ENCODE data around the gene SDC1.

Gene SDC1

DNA sequence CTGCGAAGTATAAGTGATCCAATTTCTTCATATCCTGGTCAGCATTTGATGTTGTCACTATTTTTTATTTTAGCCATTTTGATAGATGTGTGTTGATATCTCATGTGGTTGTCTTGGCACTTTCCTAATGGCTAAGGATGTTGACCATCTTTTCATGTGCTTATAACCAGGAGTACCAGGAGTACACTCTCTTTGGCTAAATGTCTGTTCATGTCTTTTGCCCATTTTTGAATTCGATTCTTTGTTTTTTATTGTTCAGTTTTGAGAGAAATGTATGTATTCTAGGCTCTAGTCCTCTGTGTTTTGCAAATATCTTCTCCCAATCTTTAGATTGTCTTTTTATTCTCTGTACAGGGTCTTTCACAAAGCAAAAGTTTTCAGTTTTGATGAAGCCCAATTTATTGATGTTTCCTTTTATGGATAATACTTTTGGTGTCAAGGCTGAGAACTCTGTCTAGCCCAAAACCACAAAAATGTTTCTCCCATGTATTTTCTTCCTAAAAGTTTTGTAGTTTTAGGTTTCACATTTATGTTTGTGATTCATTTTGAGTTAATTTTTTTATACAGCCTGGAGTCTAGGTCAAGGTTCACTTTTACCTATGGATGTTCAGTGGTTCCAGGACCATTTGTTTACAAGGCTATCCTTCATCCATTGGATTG is 65.4 kb downstream of the SDC1 start:
- Histone ChIP-seq H3K4me2 (ENCODE audit: insufficient read depth, low read length) (no peak overlapping the region), H3K27ac (ENCODE audit: low read length) (no peak overlapping the region), H3K9me3 (ENCODE audit: insufficient read depth, low read length, severe bottlenecking) (no peaks in the 10 kb centered on the region), H2AFZ (ENCODE audit: low read depth, low read length) (no peak overlapping the region), H4K20me1 (ENCODE audit: insufficient read depth, low read length) (no peaks in the 10 kb centered on the region), H3K79me2 (ENCODE audit: insufficient read depth, low read length) (no peaks in the 10 kb centered on the region), H3K36me3 (ENCODE audit: insufficient read depth, low read length) (no peaks in the 10 kb centered on the region), H3K4me1 (ENCODE audit: insufficient read depth, low read length) (no peaks in the 10 kb centered on the region), H3K9ac (ENCODE audit: low read depth, low read length) (no peak overlapping the region), H3K4me3 (ENCODE audit: low read depth in 1 of 2, low read length in 2 of 2) (no peak overlapping the region), H3K27me3 (ENCODE audit: insufficient read depth, low read length, poor library complexity) (peaks cover 2% of the 10 kb centered on the region)
- TF ChIP-seq EZH2 (IDR thresholded peaks at IDR 0.05; ENCODE audit: borderline replicate concordance, low read depth, low read length, severe bottlenecking): no peak
- no peak for TF ChIP-seq CTCF (IDR thresholded peaks at IDR 0.05; ENCODE audit: borderline replicate concordance, extremely low read depth, low read length, poor library complexity, severe bottlenecking)
- no peak for ATAC-seq (ENCODE audit: insufficient read depth, low read depth)
- DNase-seq: no peak

- H3K27me3 ChIP-seq (ENCODE audit: insufficient read depth, low read length, poor library complexity): peaks cover 2% of the 10 kb centered on the region
- no peaks in the 10 kb centered on the region for H4K20me1 ChIP-seq (ENCODE audit: insufficient read depth, low read length)
- H2AFZ ChIP-seq (ENCODE audit: low read depth, low read length): no peak overlapping the region
- H3K4me2 ChIP-seq (ENCODE audit: insufficient read depth, low read length): no peak overlapping the region
- no peak overlapping the region for H3K27ac ChIP-seq (ENCODE audit: low read length)
- DNase-seq: no peak
- no peaks in the 10 kb centered on the region for H3K4me1 ChIP-seq (ENCODE audit: insufficient read depth, low read length)
- TF ChIP-seq EZH2 (IDR thresholded peaks at IDR 0.05; ENCODE audit: borderline replicate concordance, low read depth, low read length, severe bottlenecking): no peak
- no peak for TF ChIP-seq CTCF (IDR thresholded peaks at IDR 0.05; ENCODE audit: borderline replicate concordance, extremely low read depth, low read length, poor library complexity, severe bottlenecking)
- H3K36me3 ChIP-seq (ENCODE audit: insufficient read depth, low read length): no peaks in the 10 kb centered on the region
- no peak overlapping the region for H3K4me3 ChIP-seq (ENCODE audit: low read depth in 1 of 2, low read length in 2 of 2)
- no peaks in the 10 kb centered on the region for H3K9me3 ChIP-seq (ENCODE audit: insufficient read depth, low read length, severe bottlenecking)
- no peaks in the 10 kb centered on the region for H3K79me2 ChIP-seq (ENCODE audit: insufficient read depth, low read length)
- no peak for ATAC-seq (ENCODE audit: insufficient read depth, low read depth)
- H3K9ac ChIP-seq (ENCODE audit: low read depth, low read length): no peak overlapping the region
Observed at GRCh38 chr2:20157193-20157891, 67.6 kb downstream of the SDC1 start.

- H3K4me1 ChIP-seq (ENCODE audit: insufficient read depth, low read length): no peaks in the 10 kb centered on the region
- no peaks in the 10 kb centered on the region for H3K79me2 ChIP-seq (ENCODE audit: insufficient read depth, low read length)
- no peak overlapping the region for H3K27ac ChIP-seq (ENCODE audit: low read length)
- no peaks in the 10 kb centered on the region for H4K20me1 ChIP-seq (ENCODE audit: insufficient read depth, low read length)
- H2AFZ ChIP-seq (ENCODE audit: low read depth, low read length): no peak overlapping the region
- DNase-seq: no peak
- no peak for TF ChIP-seq CTCF (IDR thresholded peaks at IDR 0.05; ENCODE audit: borderline replicate concordance, extremely low read depth, low read length, poor library complexity, severe bottlenecking)
- no peak for TF ChIP-seq EZH2 (IDR thresholded peaks at IDR 0.05; ENCODE audit: borderline replicate concordance, low read depth, low read length, severe bottlenecking)
- no peak for ATAC-seq (ENCODE audit: insufficient read depth, low read depth)
- no peak overlapping the region for H3K9ac ChIP-seq (ENCODE audit: low read depth, low read length)
- H3K4me2 ChIP-seq (ENCODE audit: insufficient read depth, low read length): no peak overlapping the region
- no peaks in the 10 kb centered on the region for H3K9me3 ChIP-seq (ENCODE audit: insufficient read depth, low read length, severe bottlenecking)
- H3K4me3 ChIP-seq (ENCODE audit: low read depth in 1 of 2, low read length in 2 of 2): no peak overlapping the region
- H3K36me3 ChIP-seq (ENCODE audit: insufficient read depth, low read length): no peaks in the 10 kb centered on the region
- H3K27me3 ChIP-seq (ENCODE audit: insufficient read depth, low read length, poor library complexity): peaks cover 2% of the 10 kb centered on the region
Observed at GRCh38 chr2:20156836-20157192, 68.1 kb downstream of the SDC1 start.
